Prostate gland (tissue), 2 donors: ENCODE measurements around the gene DNAJC1. TPM values are rescaled to one million over a fixed set of nuclear protein-coding genes. Genes with fewer than 3 reads are reported as not detected.

Experiments used
- DNase-seq: peaks from one replicate; pipeline ENCODE4 v3.0.0-alpha.2; 2019; ENCODE audit warnings: low spot score
- H3K27ac ChIP-seq, 2 donors: fragments of 200-600 bp; sonication (generic); 2 replicates each; pipeline ENCODE4 v1.5.1; 2017 to 2019
- H3K27me3 ChIP-seq: fragments of 200-600 bp; sonication (generic); replicated peaks from 2 replicates; pipeline ENCODE4 v1.5.1; 2019; ENCODE audit not compliant: insufficient read depth
- H3K36me3 ChIP-seq, 2 donors: fragments of 200-600 bp; sonication (generic); 1 replicate in 1 of 2; 2 replicates in 1 of 2; pipeline versions ENCODE4 v1.5.1 to v1.8.1; 2017 to 2019
- H3K4me1 ChIP-seq: fragments of 200-600 bp; sonication (generic); replicated peaks from 2 replicates; pipeline ENCODE4 v1.5.1; 2019
- H3K4me3 ChIP-seq, 2 donors: fragments of 200-600 bp; sonication (generic); 2 replicates each; pipeline ENCODE4 v1.5.1; 2017 to 2019
- H3K9me3 ChIP-seq: fragments of 200-600 bp; sonication (generic); 2 replicates; pipeline ENCODE4 v1.5.1; 2017
- CTCF ChIP-seq, 4 experiments: fragments of 200-600 bp in 2 of 4; fragments of 450-650 bp in 2 of 4; sonication (generic) in 2 of 4; IDR thresholded peaks; 1 replicate in 3 of 4; 2 replicates in 1 of 4; pipeline ENCODE4 v1.5.1; 2016 to 2019; ENCODE audit warnings: antibody characterized with exemption in 4 of 4, mild to moderate bottlenecking in 2 of 4, moderate library complexity in 2 of 4
- POLR2A ChIP-seq: fragments of 450-650 bp; IDR thresholded peaks from one replicate; pipeline ENCODE4 v1.6.1; 2016; ENCODE audit warnings: antibody characterized with exemption, mild to moderate bottlenecking
- POLR2AphosphoS5 ChIP-seq: sonication (generic); formaldehyde crosslinking; IDR thresholded peaks from one replicate; pipeline ENCODE4 v1.6.1; 2017; ENCODE audit warnings: antibody characterized with exemption
- WGBS: methylation state at CpG from one replicate; pipeline ENCODE4 v1.1.5; 2018; 5-methylcytosine and 5-hydroxymethylcytosine counted together
- intact Hi-C: fragments of 100-400 bp; cut with DNase I; formaldehyde crosslinking; loops from one replicate; pipeline ENCODE4 v1.14.2; 2022
- total RNA-seq, 2 donors: library from RNA; depleted of rRNA; stranded (reverse); fragments of >200 nt; gene quantifications; one replicate each; pipeline ENCODE4 v1.1.0, GENCODE V29; 2016

The DNAJC1 gene
- total RNA-seq, 2 donors from 2014 or later, result 62.8 to 89.3 TPM

DNA sequence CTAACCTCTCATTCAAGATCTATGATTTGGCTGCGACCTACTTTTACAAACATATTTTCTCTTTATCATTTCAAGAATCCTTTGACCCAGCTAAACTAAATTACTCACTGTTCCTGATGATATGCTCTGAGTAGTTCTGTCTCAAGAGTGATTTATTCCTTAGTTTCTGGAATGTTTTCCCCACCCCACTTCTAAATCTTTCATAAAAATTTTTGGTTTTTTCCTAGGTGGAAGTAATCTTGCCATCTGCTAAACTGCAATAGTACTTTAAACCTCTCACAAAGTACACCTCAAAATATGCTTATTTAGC lies 170.8 kb downstream of the DNAJC1 start:
- DNase-seq, result no peak
- TF ChIP-seq CTCF (IDR thresholded peaks at IDR 0.05) (no peak), POLR2AphosphoS5 (no peak), POLR2A (no peak)
- 96% methylated on average over 1 of the region's 1 CpG for WGBS
- no peak overlapping the region for H3K27ac ChIP-seq
- intact Hi-C loops, result no loop called here
- H3K4me1 ChIP-seq, result no peaks in the 10 kb centered on the region
- H3K36me3 ChIP-seq, result no peaks in the 10 kb centered on the region
- H3K4me3 ChIP-seq, result no peak overlapping the region
- H3K27me3 ChIP-seq, result no peaks in the 10 kb centered on the region
- no peaks in the 10 kb centered on the region for H3K9me3 ChIP-seq

GRCh38 chr10:21831986-21832820 lies 171.3 kb downstream of the DNAJC1 start:
- no peak for DNase-seq
- no peaks in the 10 kb centered on the region for H3K9me3 ChIP-seq
- H3K27ac ChIP-seq, result no peak overlapping the region
- no peak for TF ChIP-seq POLR2AphosphoS5
- no peak for TF ChIP-seq CTCF (IDR thresholded peaks at IDR 0.05)
- TF ChIP-seq POLR2A, result no peak
- intact Hi-C loops, result no loop called here
- no peaks in the 10 kb centered on the region for H3K27me3 ChIP-seq
- H3K4me1 ChIP-seq, result no peaks in the 10 kb centered on the region
- 89% methylated on average over 2 of the region's 2 CpGs for WGBS
- H3K36me3 ChIP-seq, result no peaks in the 10 kb centered on the region
- no peak overlapping the region for H3K4me3 ChIP-seq

GRCh38 chr10:21830037-21830436 lies 173.5 kb downstream of the DNAJC1 start:
- TF ChIP-seq POLR2A, result no peak
- no peak for TF ChIP-seq POLR2AphosphoS5
- no peak for TF ChIP-seq CTCF (IDR thresholded peaks at IDR 0.05)
- intact Hi-C loops, result no loop called here
- no peak for DNase-seq
- Histone ChIP-seq H3K4me3 (no peak overlapping the region), H3K27me3 (no peaks in the 10 kb centered on the region), H3K36me3 (no peaks in the 10 kb centered on the region), H3K9me3 (no peaks in the 10 kb centered on the region), H3K27ac (no peak overlapping the region), H3K4me1 (no peaks in the 10 kb centered on the region)

- 96% methylated on average over 3 of the region's 3 CpGs for WGBS
- Histone ChIP-seq H3K36me3 (no peaks in the 10 kb centered on the region), H3K4me3 (no peak overlapping the region), H3K27me3 (no peaks in the 10 kb centered on the region), H3K9me3 (no peaks in the 10 kb centered on the region), H3K27ac (no peak overlapping the region), H3K4me1 (no peaks in the 10 kb centered on the region)
- intact Hi-C loops, result no loop called here
- TF ChIP-seq POLR2A (no peak), POLR2AphosphoS5 (no peak), CTCF (IDR thresholded peaks at IDR 0.05) (no peak)
- no peak for DNase-seq
These were observed 176.2 kb downstream of the DNAJC1 start for GRCh38 chr10:21827308-21827707.

GRCh38 chr10:21826725-21827124 lies 176.8 kb downstream of the DNAJC1 start:
- H3K4me1 ChIP-seq, result no peaks in the 10 kb centered on the region
- H3K27ac ChIP-seq, result no peak overlapping the region
- 97% methylated on average over 2 of the region's 2 CpGs for WGBS
- H3K27me3 ChIP-seq, result no peaks in the 10 kb centered on the region
- intact Hi-C loops, result no loop called here
- TF ChIP-seq POLR2A (no peak), CTCF (IDR thresholded peaks at IDR 0.05) (no peak), POLR2AphosphoS5 (no peak)
- H3K36me3 ChIP-seq, result no peaks in the 10 kb centered on the region
- DNase-seq, result no peak
- H3K9me3 ChIP-seq, result no peaks in the 10 kb centered on the region
- H3K4me3 ChIP-seq, result no peak overlapping the region
